T-helper 2 cell treated with Interferon-gamma antibody and Interleukin-4, amounts not matched to agents 100 ng/mL and 5 ng/mL, for 36 hours (primary cell): ENCODE measurements around the gene PI4KA. TPM values are rescaled to one million over a fixed set of nuclear protein-coding genes. Genes with fewer than 3 reads are reported as not detected.
"Not testable (repeated sequence)": the region's sequence is repeated elsewhere in the genome, so short reads cannot be mapped to it uniquely, and the experiment has no call there.

Experiments
- intact Hi-C: fragments of 100-400 bp; cut with micrococcal nuclease; formaldehyde crosslinking; loops from one replicate; pipeline ENCODE4 v1.15.1; 2023
- total RNA-seq: library from RNA; stranded (reverse); gene quantifications from 2 replicates; pipeline ENCODE4 v1.2.3, GENCODE V29; 2022

PI4KA gene
- 115 and 119 TPM in 2 replicates for total RNA-seq

DNA sequence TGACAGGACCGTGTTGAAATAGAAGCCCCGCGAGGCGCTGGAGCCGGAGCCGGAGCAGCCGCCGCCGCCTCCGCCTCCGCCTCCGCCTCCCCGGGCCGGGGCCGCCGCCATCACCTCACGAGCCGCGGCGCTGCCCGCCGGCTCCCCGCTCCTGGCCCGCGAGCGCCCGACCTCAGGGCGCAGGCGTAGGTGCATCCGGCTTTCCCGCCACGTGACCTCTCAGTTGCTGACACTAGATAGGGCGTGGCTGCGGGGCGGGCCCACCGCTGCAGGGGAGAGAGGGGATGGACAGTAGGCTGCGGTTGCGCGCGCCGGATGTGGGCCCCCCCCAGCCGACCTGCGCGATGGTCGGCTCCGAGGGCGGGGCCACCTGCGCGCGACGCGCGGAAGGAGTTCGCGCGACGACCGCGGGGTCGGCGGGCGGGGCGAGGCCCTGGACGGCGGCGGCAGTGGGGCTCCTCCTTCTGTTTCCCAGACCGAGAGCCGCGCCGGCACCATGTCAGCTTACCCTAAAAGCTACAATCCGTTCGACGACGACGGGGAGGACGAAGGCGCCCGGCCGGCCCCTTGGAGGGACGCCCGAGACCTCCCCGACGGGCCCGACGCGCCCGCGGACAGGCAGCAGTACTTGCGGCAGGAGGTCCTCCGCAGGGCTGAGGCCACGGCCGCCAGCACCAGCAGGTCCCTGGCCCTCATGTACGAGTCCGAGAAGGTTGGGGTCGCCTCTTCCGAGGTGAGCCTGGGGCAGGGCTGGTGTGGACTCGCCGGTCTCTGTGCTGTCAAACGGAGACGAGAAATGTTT is at the start of gene PI4KA, which contains the start of gene SNAP29:
TSS of gene PI4KA (minus strand) at position 197 of the 802 bp plus-strand sequence. CDS start at position 111, 86 bp downstream.
TSS of gene SNAP29 (plus strand) at position 393 of the 802 bp plus-strand sequence. CDS start at position 497, 104 bp downstream.
- intact Hi-C loops: loop anchor here (1.0 to 2.0 kb wide), 5 partner anchors 58 to 742 kb away; partner anchors contain the start of genes CRKL, LZTR1, MED15 and RANBP1

- intact Hi-C loops: no loop called here
Observed at GRCh38 chr22:20906387-20906767, 47.8 kb upstream of the PI4KA start.

- intact Hi-C loops: no loop called here
Observed at GRCh38 chr22:20905415-20906386, 47.1 kb upstream of the PI4KA start.

GRCh38 chr22:20904980-20905355 is 46.4 kb upstream of the PI4KA start:
- intact Hi-C loops: no loop called here

DNA sequence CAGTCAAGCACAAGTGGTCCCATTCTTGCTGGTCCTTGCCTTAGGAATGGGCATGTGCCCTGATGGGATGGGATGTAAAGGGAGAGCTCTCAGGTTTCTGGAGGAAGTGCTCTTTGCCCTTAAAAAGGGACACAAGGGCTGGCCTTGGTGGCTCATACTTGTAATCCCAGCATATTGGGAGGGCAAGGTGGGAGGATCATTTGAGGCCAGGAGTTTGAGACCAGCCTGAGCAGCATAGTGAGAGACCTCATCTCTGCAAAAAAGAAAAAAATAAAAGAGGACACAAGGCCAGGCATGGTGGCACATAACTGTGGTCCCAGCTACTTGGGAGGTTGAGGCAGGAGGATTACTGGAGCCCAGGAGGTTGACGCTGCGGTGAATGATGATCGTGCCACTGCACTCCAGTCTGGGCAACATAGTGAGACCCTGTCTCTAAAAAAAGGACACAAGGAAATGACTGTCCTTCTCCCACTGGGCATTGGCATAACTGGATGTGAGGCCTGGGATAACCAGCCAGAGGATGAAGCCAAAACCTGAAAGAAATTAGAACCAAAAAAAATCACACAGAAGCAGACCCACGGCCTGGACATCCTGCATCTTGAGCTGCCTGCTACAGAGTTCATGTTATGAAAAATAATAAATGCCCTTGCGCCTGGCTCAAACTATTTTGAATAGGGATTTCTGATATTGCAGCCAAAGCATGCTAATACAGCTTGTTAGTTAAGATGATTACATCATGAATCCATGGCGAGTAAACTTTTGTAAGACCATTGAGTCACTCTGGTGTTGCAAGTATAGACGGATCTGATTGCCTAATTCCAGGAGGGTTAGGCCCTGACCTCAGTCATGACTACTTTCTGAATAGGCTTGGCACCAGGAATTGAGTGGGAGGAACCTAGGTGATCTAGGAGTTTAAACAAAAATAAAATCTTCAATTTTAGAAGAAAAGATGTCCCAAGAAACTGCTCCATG is 45.7 kb upstream of the PI4KA start:
- intact Hi-C loops: no loop called here

GRCh38 chr22:20903093-20903492 is 44.5 kb upstream of the PI4KA start:
- intact Hi-C loops: no loop called here

GRCh38 chr22:20901093-20902033 is 42.8 kb upstream of the PI4KA start:
- intact Hi-C loops: not testable (repeated sequence)

DNA sequence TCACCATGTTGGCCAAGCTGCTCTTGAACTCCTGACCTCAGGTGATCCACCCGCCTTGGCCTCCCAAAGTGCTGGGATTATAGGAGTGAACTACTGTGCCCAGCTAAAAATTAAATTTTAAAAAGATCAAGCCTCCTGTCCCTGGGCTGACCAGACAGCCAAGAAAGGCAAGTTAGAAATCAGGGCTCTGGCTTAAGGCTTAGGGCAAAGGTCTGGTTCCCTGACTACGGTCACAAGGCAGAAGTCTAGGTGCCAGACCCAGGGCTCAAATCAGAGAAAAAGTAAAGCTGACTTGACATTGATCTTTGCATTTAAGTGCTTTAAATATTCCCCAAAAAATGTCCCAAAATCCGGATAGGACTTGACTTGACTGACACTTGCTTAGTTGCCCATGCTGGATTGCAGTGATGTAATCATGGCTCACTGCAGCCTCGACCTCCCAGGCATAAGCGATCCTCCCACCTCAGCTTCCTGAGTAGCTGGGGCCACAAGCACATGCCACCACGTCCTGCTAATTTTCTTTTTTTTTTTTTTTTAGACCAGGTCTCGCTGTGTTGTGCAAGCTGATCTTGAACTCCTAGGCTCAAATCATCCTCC is 41.3 kb upstream of the PI4KA start:
- intact Hi-C loops: no loop called here

DNA sequence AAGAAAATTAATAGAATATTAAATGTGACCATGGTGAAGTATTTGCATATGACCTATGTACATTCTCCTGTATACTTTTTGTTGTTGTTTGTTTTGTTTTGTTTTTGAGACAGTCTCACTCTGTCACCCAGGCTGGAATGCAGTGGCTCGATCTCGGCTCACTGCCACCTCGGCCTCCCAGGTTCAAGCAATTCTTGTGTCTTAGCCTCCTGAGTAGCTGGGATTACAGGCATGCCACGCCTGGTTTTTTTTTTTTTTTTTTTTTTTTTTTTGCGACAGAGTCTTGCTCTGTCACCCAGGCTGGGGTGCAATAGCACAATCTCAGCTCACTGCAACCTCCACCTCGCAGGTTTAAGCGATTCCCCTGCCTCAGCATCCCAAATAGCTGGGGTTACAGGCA is 39.1 kb upstream of the PI4KA start:
- intact Hi-C loops: not testable (repeated sequence)

- intact Hi-C loops: no loop called here
Observed at GRCh38 chr22:20890975-20891374, 32.4 kb upstream of the PI4KA start.

GRCh38 chr22:20889904-20890540 is 31.4 kb upstream of the PI4KA start:
- intact Hi-C loops: loop anchor here (10.0 kb wide), 1 partner anchor 65 kb away; no protein-coding TSS in a partner anchor

GRCh38 chr22:20889025-20889704 is 30.6 kb upstream of the PI4KA start:
- intact Hi-C loops: loop anchor here (10.0 kb wide), 1 partner anchor 66 kb away; no protein-coding TSS in a partner anchor

DNA sequence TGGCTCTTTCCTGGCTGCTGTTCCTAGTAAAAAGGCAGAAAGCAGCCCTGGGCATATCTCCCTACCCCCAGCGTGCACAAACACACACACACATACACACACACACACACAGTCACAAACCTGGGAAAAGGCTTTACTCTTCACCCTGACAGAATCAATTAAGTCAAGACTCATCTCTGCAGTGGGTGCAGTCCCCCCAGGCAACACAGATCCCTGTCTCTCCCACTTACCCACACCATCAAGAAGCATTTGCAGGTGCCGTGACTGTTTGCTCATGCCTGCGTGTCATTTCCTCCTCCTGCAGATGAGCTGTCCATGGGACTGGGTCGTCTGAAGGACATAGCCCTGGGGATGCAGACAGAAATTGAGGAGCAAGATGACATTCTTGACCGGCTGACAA is 28.8 kb upstream of the PI4KA start:
- intact Hi-C loops: loop anchor here (10.0 kb wide), 1 partner anchor 67 kb away; no protein-coding TSS in a partner anchor

- intact Hi-C loops: loop anchor here (10.0 kb wide), 1 partner anchor 69 kb away; no protein-coding TSS in a partner anchor
Observed at GRCh38 chr22:20885557-20886323, 27.1 kb upstream of the PI4KA start.

GRCh38 chr22:20885017-20885556 is 26.5 kb upstream of the PI4KA start:
- intact Hi-C loops: loop anchor here (10.0 kb wide), 1 partner anchor 70 kb away; no protein-coding TSS in a partner anchor

DNA sequence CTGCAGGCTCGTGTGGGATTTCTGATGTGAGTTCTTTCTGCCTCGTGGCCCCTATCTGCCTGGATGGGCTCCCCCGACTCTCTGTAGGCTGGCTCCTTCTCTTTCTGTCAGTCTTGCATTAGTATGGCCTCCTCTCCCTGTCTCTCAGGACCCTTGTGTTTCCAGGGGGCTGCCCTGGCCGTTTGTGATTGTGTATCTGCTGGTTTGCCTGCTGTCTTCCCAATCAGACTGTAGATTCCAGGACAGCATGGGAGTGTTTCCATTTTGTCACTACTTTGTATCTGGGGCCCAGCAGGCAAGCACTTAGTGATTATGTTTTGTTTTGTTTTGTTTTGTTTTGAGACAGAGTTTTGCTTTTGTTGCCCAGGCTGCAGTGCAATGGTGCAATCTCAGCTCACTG is 25.8 kb upstream of the PI4KA start:
- intact Hi-C loops: loop anchor here (10.0 kb wide), 1 partner anchor 70 kb away; no protein-coding TSS in a partner anchor
